HEK293T (cell line): Measurements from ENCODE around the gene MPHOSPH10.

Experiments
- CTCF ChIA-PET: fragments of 350-600 bp; formaldehyde crosslinking; extraction: SDS; loops from one replicate; lab custom pipeline; 2021; ENCODE audit warnings: antibody characterized with exemption, inconsistent platforms; lab: Yijun Ruan, JAX
- POLR2A ChIA-PET: fragments of 350-600 bp; formaldehyde crosslinking; extraction: SDS; loops from one replicate; lab custom pipeline; 2020; ENCODE audit warnings: antibody characterized with exemption, inconsistent platforms; lab: Yijun Ruan, JAX
- DNase-seq: peaks from one replicate; pipeline ENCODE4 v3.0.0; 2012; ENCODE audit warnings: mixed read lengths; ENCODE audit errors: extremely low spot score
- ARNT ChIP-seq: fragments of 450-650 bp; IDR thresholded peaks from 2 replicates; pipeline ENCODE4 v1.6.1; 2017; ENCODE audit warnings: mild to moderate bottlenecking
- BHLHE40 ChIP-seq: fragments of 450-650 bp; IDR thresholded peaks from 2 replicates; pipeline ENCODE4 v1.6.1; 2016; ENCODE audit warnings: mild to moderate bottlenecking, moderate library complexity, borderline replicate concordance
- CTBP1 ChIP-seq: fragments of 450-650 bp; IDR thresholded peaks from 2 replicates; pipeline ENCODE4 v1.6.1; 2016; ENCODE audit warnings: borderline replicate concordance
- ELF4 ChIP-seq: fragments of 450-650 bp; IDR thresholded peaks from 2 replicates; pipeline ENCODE4 v1.6.1; 2017; ENCODE audit warnings: antibody characterized with exemption
- FOXA1 ChIP-seq: fragments of 450-650 bp; IDR thresholded peaks from 2 replicates; pipeline ENCODE4 v1.6.1; 2016; ENCODE audit warnings: mild to moderate bottlenecking
- FOXK2 ChIP-seq: fragments of 450-650 bp; IDR thresholded peaks from 2 replicates; pipeline ENCODE4 v1.6.1; 2016; ENCODE audit warnings: mild to moderate bottlenecking
- FOXM1 ChIP-seq: fragments of 450-650 bp; IDR thresholded peaks from 2 replicates; pipeline ENCODE4 v1.6.1; 2017; ENCODE audit warnings: mild to moderate bottlenecking, borderline replicate concordance
- HDGF ChIP-seq: fragments of 450-650 bp; IDR thresholded peaks from 2 replicates; pipeline ENCODE4 v1.6.1; 2017; ENCODE audit warnings: antibody characterized with exemption, borderline replicate concordance
- L3MBTL2 ChIP-seq: fragments of 450-650 bp; conservative IDR thresholded peaks from 2 replicates; pipeline ENCODE4 v1.6.1; 2016; ENCODE audit warnings: mild to moderate bottlenecking
- LEF1 ChIP-seq: fragments of 450-650 bp; IDR thresholded peaks from 2 replicates; pipeline ENCODE4 v1.6.1; 2017; ENCODE audit warnings: mild to moderate bottlenecking, borderline replicate concordance
- NFRKB ChIP-seq: fragments of 450-650 bp; IDR thresholded peaks from 2 replicates; pipeline ENCODE4 v1.6.1; 2016; ENCODE audit warnings: mild to moderate bottlenecking, moderate library complexity
- PKNOX1 ChIP-seq: fragments of 450-650 bp; IDR thresholded peaks from 2 replicates; pipeline ENCODE4 v1.6.1; 2016
- SP1 ChIP-seq: fragments of 450-650 bp; IDR thresholded peaks from 2 replicates; pipeline ENCODE4 v1.6.1; 2017
- SUZ12 ChIP-seq: fragments of 450-650 bp; IDR thresholded peaks from 2 replicates; pipeline ENCODE4 v1.6.1; 2016; ENCODE audit warnings: mild to moderate bottlenecking
- TARDBP ChIP-seq: fragments of 450-650 bp; IDR thresholded peaks from 2 replicates; pipeline ENCODE4 v1.6.1; 2016
- ZNF384 ChIP-seq: fragments of 450-650 bp; IDR thresholded peaks from 2 replicates; pipeline ENCODE4 v1.6.1; 2016

MPHOSPH10 gene

GRCh38 chr2:71186973-71187372 is 56.5 kb downstream of the MPHOSPH10 start:
- TF ChIP-seq TARDBP (no peak), FOXA1 (no peak)
- ChIA-PET POLR2A (no interaction called here), CTCF (no interaction called here)
- DNase-seq: no peak

- no peak for TF ChIP-seq NFRKB
- no peak for TF ChIP-seq ARNT
- TF ChIP-seq CTBP1: no peak
- no peak for TF ChIP-seq ELF4
- no peak for TF ChIP-seq SP1
- TF ChIP-seq SUZ12: no peak
- no peak for TF ChIP-seq L3MBTL2
- TF ChIP-seq ZNF384: no peak
- TF ChIP-seq FOXA1: no peak
- no peak for TF ChIP-seq BHLHE40
- no peak for TF ChIP-seq TARDBP
- no peak for TF ChIP-seq HDGF
- TF ChIP-seq LEF1: no peak
- no peak for TF ChIP-seq PKNOX1
- TF ChIP-seq FOXK2: no peak
- TF ChIP-seq FOXM1: no peak
- CTCF ChIA-PET: no interaction called here
- DNase-seq: no peak
- POLR2A ChIA-PET: no interaction called here
These were observed 57.2 kb downstream of the MPHOSPH10 start for GRCh38 chr2:71187589-71187988.

GRCh38 chr2:71190656-71191569 is 60.5 kb downstream of the MPHOSPH10 start:
- no peak for TF ChIP-seq SP1
- ChIA-PET CTCF (interaction anchor here (1.2 to 1.4 kb wide), 3 partner anchors 15 to 68 kb away, joined by 4 to 6 read pairs (median 4); no protein-coding TSS in a partner anchor), POLR2A (no interaction called here)
- peak; percentile 24 for DNase-seq

- POLR2A ChIA-PET: no interaction called here
- CTCF ChIA-PET: interaction anchor here (1.2 to 1.4 kb wide), 3 partner anchors 15 to 68 kb away, joined by 4 to 6 read pairs (median 4); no protein-coding TSS in a partner anchor
These were observed 61.1 kb downstream of the MPHOSPH10 start for GRCh38 chr2:71191570-71191943.

More at GRCh38 chr2:71191570-71191943, 61.1 kb downstream of the MPHOSPH10 start:
- TF ChIP-seq ARNT: no peak
- no peak for TF ChIP-seq CTBP1
- no peak for TF ChIP-seq ELF4
- TF ChIP-seq FOXK2: no peak
- no peak for DNase-seq
